K562 (cell line): ENCODE measurements around the gene OSTF1. TPM values are rescaled to one million over a fixed set of nuclear protein-coding genes. Genes with fewer than 3 reads are reported as not detected.

ENCODE experiments used
- ATAC-seq: fragments of 200-7000 bp; cut with Tn5 transposase; 3 replicates; pipeline ENCODE4 v1.9.1; 2020; ENCODE audit warnings: moderate library complexity
- BruUV-seq: library from RNA; stranded (reverse); fragments of 400-500 nt; replicated peaks from 2 replicates; lab custom pipeline; 2021; lab: Mats Ljungman, UMichigan
- CTCF ChIA-PET: fragments of 300-600 bp; formaldehyde crosslinking; extraction: SDS; loops from one replicate; lab custom pipeline; 2021; ENCODE audit warnings: low intra/inter-chr PET ratio; lab: Yijun Ruan, JAX
- POLR2A ChIA-PET: fragments of 300-600, 350-650 bp; sonication (Branson Sonifier 250); formaldehyde crosslinking; extraction: SDS; loops from one replicate; lab custom pipeline; 2021; ENCODE audit warnings: antibody characterized with exemption, inconsistent platforms; lab: Yijun Ruan, JAX
- DNase-seq, 4 experiments: peaks; one replicate each; pipeline versions ENCODE4 v3.0.0 to v3.0.0-alpha.2; 2011 to 2018; ENCODE audit warnings: low spot score in 3 of 4, mixed read lengths in 3 of 4; ENCODE audit errors: extremely low read depth in 1 of 4
- FAIRE-seq: peaks from 2 replicates; lab custom pipeline; 2011; peaks lifted over from hg19 to GRCh38; lab: Jason Lieb, UNC
- H2AFZ ChIP-seq: 2 replicates; pipeline ENCODE4 v1.6.0; 2011; ENCODE audit warnings: low read depth, low read length, control low read depth, inconsistent platforms
- H3K27ac ChIP-seq: fragments of 200-600 bp; 3 replicates; pipeline ENCODE4 v1.8.0; 2011; ENCODE audit warnings: low read depth, mild to moderate bottlenecking, control low read depth, inconsistent platforms, low read length, moderate library complexity, mixed read lengths; ENCODE audit errors: extremely low read depth
- H3K27me3 ChIP-seq, 2 experiments: fragments of 300-600 bp in 1 of 2; 2 replicates in 1 of 2; 3 replicates in 1 of 2; pipeline versions ENCODE4 v1.6.0 to v1.8.0; 2011; ENCODE audit warnings: inconsistent platforms in 2 of 2, low read length in 2 of 2, mild to moderate bottlenecking in 1 of 2, mixed read lengths in 1 of 2, moderate library complexity in 1 of 2; ENCODE audit not compliant: control insufficient read depth in 2 of 2, insufficient read depth in 2 of 2
- H3K36me3 ChIP-seq: fragments of 300-600 bp; 3 replicates; pipeline ENCODE4 v1.8.0; 2011; ENCODE audit warnings: mild to moderate bottlenecking, low read length, inconsistent platforms; ENCODE audit not compliant: control insufficient read depth, insufficient read depth
- H3K4me1 ChIP-seq, 2 experiments: fragments of 200-600 bp in 1 of 2; replicated peaks in 1 of 2; 2 replicates in 1 of 2; 3 replicates in 1 of 2; pipeline versions ENCODE4 v1.5.1 to v1.8.0; 2011; ENCODE audit warnings: inconsistent platforms in 2 of 2, low read length in 2 of 2, mild to moderate bottlenecking in 1 of 2, mixed read lengths in 1 of 2, moderate library complexity in 1 of 2; ENCODE audit not compliant: control insufficient read depth in 2 of 2, insufficient read depth in 2 of 2
- H3K4me2 ChIP-seq: 2 replicates; pipeline ENCODE4 v1.6.1; 2011; ENCODE audit warnings: low read length, control low read depth, inconsistent platforms, mixed read lengths; ENCODE audit not compliant: insufficient read depth
- H3K4me3 ChIP-seq: fragments of 200-600 bp; sonication (generic), shearing (Covaris generic); 2 replicates; pipeline ENCODE4 v1.5.1; 2016; ENCODE audit warnings: control low read depth, inconsistent platforms
- H3K79me2 ChIP-seq: fragments of 200-600 bp; 3 replicates; pipeline ENCODE4 v1.8.0; 2011; ENCODE audit warnings: low read length, inconsistent platforms; ENCODE audit not compliant: control insufficient read depth, insufficient read depth
- H3K9ac ChIP-seq, 2 experiments: 2 replicates each; pipeline versions ENCODE4 v1.6.0 to v1.6.1; 2011; ENCODE audit warnings: low read depth in 2 of 2, low read length in 2 of 2, control low read depth in 1 of 2, inconsistent platforms in 1 of 2, mild to moderate bottlenecking in 1 of 2, mixed read lengths in 1 of 2; ENCODE audit not compliant: insufficient read depth in 1 of 2
- H3K9me1 ChIP-seq: one replicate; pipeline ENCODE4 v1.6.0; 2011; ENCODE audit warnings: inconsistent platforms, mild to moderate bottlenecking, low read length, moderate library complexity; ENCODE audit not compliant: control insufficient read depth, insufficient read depth
- H3K9me3 ChIP-seq: replicated peaks from 2 replicates; pipeline ENCODE4 v1.5.1; 2011; ENCODE audit warnings: low read depth, low read length, inconsistent platforms; ENCODE audit not compliant: control insufficient read depth, insufficient read depth
- H4K20me1 ChIP-seq: replicated peaks from 2 replicates; pipeline ENCODE4 v1.6.1; 2011; ENCODE audit warnings: low read length, inconsistent platforms, mixed read lengths; ENCODE audit not compliant: control insufficient read depth, insufficient read depth
- ATF7 ChIP-seq: fragments of 450-650 bp; IDR thresholded peaks from 2 replicates; pipeline ENCODE4 v1.7.1; 2014; ENCODE audit warnings: mild to moderate bottlenecking, moderate library complexity
- ETV1 ChIP-seq: fragments of 450-650 bp; conservative IDR thresholded peaks from 2 replicates; pipeline ENCODE4 v1.6.1; 2016; ENCODE audit warnings: missing genetic modification characterization, control low read depth, low read depth, missing compliant biosample characterization
- FOSL1 ChIP-seq: fragments of 200-800 bp; sonication (Bioruptor generic); conservative IDR thresholded peaks from 2 replicates; pipeline ENCODE4 v1.6.1; 2016; ENCODE audit warnings: missing genetic modification characterization, missing compliant biosample characterization
- IFI16 ChIP-seq: fragments of 250-450 bp; sonication (Bioruptor Pico); IDR thresholded peaks from 2 replicates; pipeline ENCODE4 v2.1.2; 2022; ENCODE audit warnings: mild to moderate bottlenecking, inconsistent platforms
- JUN ChIP-seq, 2 experiments: sonication (generic) in 1 of 2; formaldehyde crosslinking in 1 of 2; IDR thresholded peaks; 2 replicates each; pipeline versions ENCODE4 v1.6.1 to v1.8.0; 2012 to 2022; ENCODE audit warnings: borderline replicate concordance in 2 of 2, mild to moderate bottlenecking in 2 of 2, improper control_type of control experiment in 1 of 2, low read depth in 1 of 2, low read length in 1 of 2, missing genetic modification reagents in 1 of 2
- JUND ChIP-seq, 2 experiments: IDR thresholded peaks; 2 replicates in 1 of 2; 3 replicates in 1 of 2; pipeline ENCODE4 v1.6.1; 2011; ENCODE audit warnings: borderline replicate concordance in 2 of 2, low read depth in 2 of 2, low read length in 2 of 2, improper control_type of control experiment in 1 of 2, missing biosample characterization in 1 of 2, missing genetic modification characterization in 1 of 2, missing genetic modification reagents in 1 of 2
- MXI1 ChIP-seq: IDR thresholded peaks from 2 replicates; pipeline ENCODE4 v1.6.1; 2011; ENCODE audit warnings: low read depth, mild to moderate bottlenecking, improper control_type of control experiment, low read length
- RBFOX2 ChIP-seq: fragments of 200-400 bp; formaldehyde crosslinking; IDR thresholded peaks from 2 replicates; pipeline ENCODE4 v1.6.1; 2017; ENCODE audit warnings: low read depth, mild to moderate bottlenecking, low read length, moderate library complexity
- SMAD4 ChIP-seq: fragments of 250-450 bp; sonication (Bioruptor Pico); conservative IDR thresholded peaks from 2 replicates; pipeline ENCODE4 v1.8.0; 2021; ENCODE audit warnings: inconsistent platforms, mild to moderate bottlenecking, moderate library complexity
- WGBS: fragments of 100-300 bp; shearing (Covaris generic); methylation state at CpG from one replicate; pipeline ENCODE4 v1.1.6; 2016; ENCODE audit warnings: low coverage, mixed read lengths; ENCODE audit not compliant: insufficient coverage; ENCODE audit errors: missing lambda C conversion rate; 5-methylcytosine and 5-hydroxymethylcytosine counted together
- in situ Hi-C: fragments of 300-500 bp; cut with MboI; formaldehyde crosslinking; loops from 4 replicates; pipeline ENCODE4 v1.15.0; 2018; ENCODE audit warnings: inconsistent platforms, mixed read lengths
- intact Hi-C: fragments of 100-400 bp; cut with micrococcal nuclease; formaldehyde crosslinking; loops from 2 replicates; pipeline ENCODE4 v1.14.2; 2022
- polyA plus RNA-seq, 8 experiments: library from polyadenylated mRNA; depleted of rRNA in 4 of 8; stranded (reverse) in 5 of 8; unstranded in 3 of 8; fragments of >200 nt; fragmentation: Nextera tagmentation in 2 of 8; fragmentation: Illumina TruSeq in 1 of 8; extraction: Ambion mirVana in 2 of 8; extraction: Trizol in 1 of 8; gene quantifications; 2 replicates each; pipeline versions ENCODE4 v1.2.1 to v1.2.3, GENCODE V29; 2011 to 2014; ENCODE audit warnings: inconsistent platforms in 1 of 8, missing spikeins in 1 of 8
- total RNA-seq, 7 experiments: library from RNA; depleted of rRNA in 6 of 7; stranded (reverse); fragments of >200 nt in 6 of 7; fragmentation: Illumina TruSeq in 2 of 7; extraction: Trizol in 2 of 7; gene quantifications; 2 replicates each; pipeline versions ENCODE4 v1.2.1 to v1.2.3, GENCODE V29; 2011 to 2021; ENCODE audit warnings: low replicate concordance in 1 of 7
- TF ChIP-seq, protein P1 (sequence below): fragments of 250-450 bp; sonication (Bioruptor Pico); IDR thresholded peaks from 2 replicates; pipeline ENCODE4 v1.8.0; 2022; ENCODE audit warnings: inconsistent platforms
- TF ChIP-seq, protein P2 (sequence below), 3 experiments: fragments of 200-800 bp in 1 of 3; sonication (Bioruptor generic) in 1 of 3; sonication (generic) in 1 of 3; formaldehyde crosslinking in 1 of 3; IDR thresholded peaks; 2 replicates each; pipeline versions ENCODE4 v1.6.1 to v1.8.0; 2016 to 2022; ENCODE audit warnings: mild to moderate bottlenecking in 2 of 3, missing compliant biosample characterization in 2 of 3, missing genetic modification characterization in 2 of 3, missing genetic modification reagents in 1 of 3
- TF ChIP-seq, protein P3 (sequence below): sonication (generic); formaldehyde crosslinking; IDR thresholded peaks from 2 replicates; pipeline ENCODE4 v1.8.1; 2022; ENCODE audit warnings: missing genetic modification reagents
- TF ChIP-seq, protein P4 (sequence below): sonication (generic); formaldehyde crosslinking; IDR thresholded peaks from 2 replicates; pipeline ENCODE4 v1.9.0; 2022; ENCODE audit warnings: mild to moderate bottlenecking, missing genetic modification reagents

Gene OSTF1
- total and polyA plus RNA-seq, 9 of the 15 experiments (the other 6 are each of a cell fraction or from before 2014, with no cell fraction given), result 15.0 to 37.3 (median 23.0) TPM

- intact Hi-C loops (no loop called here), in situ Hi-C loops (no loop called here)
- Histone ChIP-seq H3K4me2 (peak overlapping the region; percentile 36), H4K20me1 (no peaks in the 10 kb centered on the region), H3K27me3 (no peaks in the 10 kb centered on the region), H3K9ac (no peak overlapping the region; a peak in 2 of 4 replicates), H3K9me3 (no peaks in the 10 kb centered on the region), H3K79me2 (no peaks in the 10 kb centered on the region), H3K27ac (no peak overlapping the region; the same call in 2 of the 3 replicates), H3K9me1 (no peaks in the 10 kb centered on the region), H3K4me3 (no peak overlapping the region), H2AFZ (peak overlapping the region; percentile 73), H3K4me1 (peaks cover 0 to 2% of the 10 kb centered on the region in 2 experiments; a peak in 3 of 5 replicates), H3K36me3 (no peaks in the 10 kb centered on the region)
- no TSS peak for BruUV-seq
- DNase-seq (peak in 3 of 4 experiments; percentile 8 to 51 (median 34)), FAIRE-seq (peak; percentile 75), ATAC-seq (peak; percentile 80)
- CTCF ChIA-PET, result no interaction called here
- POLR2A ChIA-PET, result interaction anchor here (0.6 to 1.1 kb wide), 2 partner anchors 16 to 44 kb away, joined by 4 read pairs; partner anchors contain the start of genes CARNMT1 and NMRK1
- 34% methylated on average over 4 of the region's 5 CpGs for WGBS
- 0 out of 2 replicates have a peak, but pooled peaks have one; percentile 20 for TF ChIP-seq ATF7
- no peak for TF ChIP-seq RBFOX2
- peak; percentile 67 for TF ChIP-seq JUN (IDR thresholded peaks at IDR 0.05; ENCODE audit: borderline replicate concordance, low read depth, low read length)
- TF ChIP-seq JUN (CRISPR knock-in tag; IDR thresholded peaks at IDR 0.05; ENCODE audit: borderline replicate concordance), result no peak
- TF ChIP-seq, protein P1, sequence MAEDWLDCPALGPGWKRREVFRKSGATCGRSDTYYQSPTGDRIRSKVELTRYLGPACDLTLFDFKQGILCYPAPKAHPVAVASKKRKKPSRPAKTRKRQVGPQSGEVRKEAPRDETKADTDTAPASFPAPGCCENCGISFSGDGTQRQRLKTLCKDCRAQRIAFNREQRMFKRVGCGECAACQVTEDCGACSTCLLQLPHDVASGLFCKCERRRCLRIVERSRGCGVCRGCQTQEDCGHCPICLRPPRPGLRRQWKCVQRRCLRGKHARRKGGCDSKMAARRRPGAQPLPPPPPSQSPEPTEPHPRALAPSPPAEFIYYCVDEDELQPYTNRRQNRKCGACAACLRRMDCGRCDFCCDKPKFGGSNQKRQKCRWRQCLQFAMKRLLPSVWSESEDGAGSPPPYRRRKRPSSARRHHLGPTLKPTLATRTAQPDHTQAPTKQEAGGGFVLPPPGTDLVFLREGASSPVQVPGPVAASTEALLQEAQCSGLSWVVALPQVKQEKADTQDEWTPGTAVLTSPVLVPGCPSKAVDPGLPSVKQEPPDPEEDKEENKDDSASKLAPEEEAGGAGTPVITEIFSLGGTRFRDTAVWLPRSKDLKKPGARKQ (CRISPR knock-in tag), result no peak
- peak; percentile 90 for TF ChIP-seq JUND (IDR thresholded peaks at IDR 0.05; ENCODE audit: borderline replicate concordance, low read depth, low read length)
- TF ChIP-seq JUND (tag; IDR thresholded peaks at IDR 0.05; ENCODE audit: borderline replicate concordance, low read depth, low read length), result peak; percentile 90; the same call in 2 of the 3 replicates
- TF ChIP-seq IFI16 (CRISPR knock-in tag), result no peak
- TF ChIP-seq, protein P2, sequence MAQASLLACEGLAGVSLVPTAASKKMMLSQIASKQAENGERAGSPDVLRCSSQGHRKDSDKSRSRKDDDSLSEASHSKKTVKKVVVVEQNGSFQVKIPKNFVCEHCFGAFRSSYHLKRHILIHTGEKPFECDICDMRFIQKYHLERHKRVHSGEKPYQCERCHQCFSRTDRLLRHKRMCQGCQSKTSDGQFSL (CRISPR knock-in tag; IDR thresholded peaks at IDR 0.05), result no peak
- TF ChIP-seq, protein P2 (tag; IDR thresholded peaks at IDR 0.05), result no peak
- no peak for TF ChIP-seq MXI1
- peak; percentile 79 for TF ChIP-seq FOSL1
- 0 out of 2 replicates have a peak, but pooled peaks have one; percentile 18 for TF ChIP-seq SMAD4 (CRISPR knock-in tag)
- TF ChIP-seq, protein P3, sequence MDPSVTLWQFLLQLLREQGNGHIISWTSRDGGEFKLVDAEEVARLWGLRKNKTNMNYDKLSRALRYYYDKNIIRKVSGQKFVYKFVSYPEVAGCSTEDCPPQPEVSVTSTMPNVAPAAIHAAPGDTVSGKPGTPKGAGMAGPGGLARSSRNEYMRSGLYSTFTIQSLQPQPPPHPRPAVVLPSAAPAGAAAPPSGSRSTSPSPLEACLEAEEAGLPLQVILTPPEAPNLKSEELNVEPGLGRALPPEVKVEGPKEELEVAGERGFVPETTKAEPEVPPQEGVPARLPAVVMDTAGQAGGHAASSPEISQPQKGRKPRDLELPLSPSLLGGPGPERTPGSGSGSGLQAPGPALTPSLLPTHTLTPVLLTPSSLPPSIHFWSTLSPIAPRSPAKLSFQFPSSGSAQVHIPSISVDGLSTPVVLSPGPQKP, result no peak
- TF ChIP-seq, protein P4, sequence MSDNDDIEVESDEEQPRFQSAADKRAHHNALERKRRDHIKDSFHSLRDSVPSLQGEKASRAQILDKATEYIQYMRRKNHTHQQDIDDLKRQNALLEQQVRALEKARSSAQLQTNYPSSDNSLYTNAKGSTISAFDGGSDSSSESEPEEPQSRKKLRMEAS (CRISPR knock-in tag), result no peak
- TF ChIP-seq ETV1, result peak; percentile 28; the same call in 1 of the 2 replicates
Observed at GRCh38 chr9:75071530-75072122, 16.7 kb upstream of the OSTF1 start.
